HepG2 (cell line): ENCODE measurements around the gene LMF2. TPM values are rescaled to one million over a fixed set of nuclear protein-coding genes. Genes with fewer than 3 reads are reported as not detected.

Source experiments
- ATAC-seq: fragments of 200-7000 bp; cut with Tn5 transposase; 3 replicates; pipeline ENCODE4 v1.9.1; 2020; ENCODE audit warnings: mild to moderate bottlenecking, moderate library complexity
- BruUV-seq: library from RNA; stranded (reverse); fragments of 400-500 nt; replicated peaks from 2 replicates; lab custom pipeline; 2021; lab: Mats Ljungman, UMichigan
- CTCF ChIA-PET: fragments of 300-600 bp; formaldehyde crosslinking; extraction: SDS; loops from one replicate; lab custom pipeline; 2021; ENCODE audit warnings: low total read pairs, inconsistent platforms, low intra/inter-chr PET ratio; lab: Yijun Ruan, JAX
- POLR2A ChIA-PET: fragments of 350-600 bp; sonication (Branson Sonifier 250); formaldehyde crosslinking; loops from one replicate; lab custom pipeline; 2020; ENCODE audit warnings: antibody characterized with exemption, inconsistent platforms; lab: Yijun Ruan, JAX
- DNase-seq: peaks from one replicate; pipeline ENCODE4 v3.0.0-alpha.2; 2015; ENCODE audit warnings: low spot score
- FAIRE-seq: peaks from 3 replicates; lab custom pipeline; 2011; peaks lifted over from hg19 to GRCh38; lab: Jason Lieb, UNC
- H2AFZ ChIP-seq: one replicate; pipeline ENCODE4 v1.6.1; 2011; ENCODE audit warnings: low read length, inconsistent platforms
- H3K27ac ChIP-seq: fragments of 300-600 bp; 3 replicates; pipeline ENCODE4 v1.8.0; 2011; ENCODE audit warnings: mixed run types, mild to moderate bottlenecking, mixed read lengths, low read length, inconsistent platforms; ENCODE audit not compliant: insufficient read depth; ENCODE audit errors: extremely low read length
- H3K27me3 ChIP-seq, 2 experiments: fragments of 200-600 bp in 1 of 2; 2 replicates in 1 of 2; 3 replicates in 1 of 2; pipeline versions ENCODE4 v1.6.0 to v1.8.0; 2011; ENCODE audit warnings: low read length in 2 of 2, mild to moderate bottlenecking in 2 of 2, moderate library complexity in 2 of 2, inconsistent platforms in 1 of 2; ENCODE audit not compliant: insufficient read depth in 2 of 2, control insufficient read depth in 1 of 2
- H3K36me3 ChIP-seq, 2 experiments: fragments of 200-600 bp in 1 of 2; replicated peaks in 1 of 2; 2 replicates in 1 of 2; 3 replicates in 1 of 2; pipeline versions ENCODE4 v1.5.1 to v1.8.0; 2011; ENCODE audit warnings: low read length in 2 of 2, inconsistent platforms in 1 of 2; ENCODE audit not compliant: insufficient read depth in 2 of 2, control insufficient read depth in 1 of 2
- H3K4me1 ChIP-seq: 2 replicates; pipeline ENCODE4 v1.5.1; 2012; ENCODE audit warnings: low read length, inconsistent platforms; ENCODE audit not compliant: insufficient read depth
- H3K4me2 ChIP-seq: 2 replicates; pipeline ENCODE4 v1.6.0; 2011; ENCODE audit warnings: low read depth, low read length, inconsistent platforms
- H3K4me3 ChIP-seq, 3 experiments: fragments of 200-600 bp in 1 of 3; sonication (generic), shearing (Covaris generic) in 1 of 3; replicated peaks in 1 of 3; 2 replicates each; pipeline ENCODE4 v1.5.1; 2011 to 2016; ENCODE audit warnings: low read length in 3 of 3, inconsistent platforms in 2 of 3, low read depth in 2 of 3, mild to moderate bottlenecking in 2 of 3, control low read depth in 1 of 3, mixed read lengths in 1 of 3; ENCODE audit not compliant: insufficient read depth in 1 of 3
- H3K79me2 ChIP-seq: one replicate; pipeline ENCODE4 v1.6.1; 2011; ENCODE audit warnings: low read length, inconsistent platforms; ENCODE audit not compliant: insufficient read depth
- H3K9ac ChIP-seq: 2 replicates; pipeline ENCODE4 v1.6.0; 2011; ENCODE audit warnings: mild to moderate bottlenecking, low read depth, low read length, inconsistent platforms; ENCODE audit not compliant: insufficient read depth
- H3K9me3 ChIP-seq: 2 replicates; pipeline ENCODE4 v1.5.1; 2012; ENCODE audit warnings: mild to moderate bottlenecking, low read length
- H4K20me1 ChIP-seq: 2 replicates; pipeline ENCODE4 v1.6.0; 2011; ENCODE audit warnings: inconsistent platforms, mild to moderate bottlenecking, low read length, moderate library complexity; ENCODE audit not compliant: insufficient read depth
- ATAD3A ChIP-seq: sonication (generic); formaldehyde crosslinking; IDR thresholded peaks from 2 replicates; pipeline ENCODE4 v1.4.0; 2020; ENCODE audit warnings: missing genetic modification reagents
- FOXC1 ChIP-seq: sonication (generic); formaldehyde crosslinking; IDR thresholded peaks from 2 replicates; pipeline ENCODE4 v1.8.0; 2022; ENCODE audit warnings: mild to moderate bottlenecking, missing genetic modification reagents, borderline replicate concordance
- MYC ChIP-seq: sonication (generic); formaldehyde crosslinking; IDR thresholded peaks from 2 replicates; pipeline ENCODE4 v1.9.0; 2021; ENCODE audit warnings: missing genetic modification reagents, borderline replicate concordance
- TRIM24 ChIP-seq: sonication (generic); formaldehyde crosslinking; IDR thresholded peaks from 2 replicates; pipeline ENCODE4 v1.8.0; 2022; ENCODE audit warnings: mild to moderate bottlenecking, missing genetic modification reagents
- ZFP90 ChIP-seq: sonication (generic); formaldehyde crosslinking; IDR thresholded peaks from 2 replicates; pipeline ENCODE4 v1.8.0; 2022; ENCODE audit warnings: missing genetic modification reagents, mild to moderate bottlenecking, inconsistent platforms, borderline replicate concordance
- ZNF773 ChIP-seq: sonication (generic); formaldehyde crosslinking; IDR thresholded peaks from 2 replicates; pipeline ENCODE4 v1.4.0; 2020; ENCODE audit warnings: missing genetic modification reagents, borderline replicate concordance
- ZNF792 ChIP-seq: IDR thresholded peaks from 2 replicates; pipeline ENCODE4 v1.6.1; 2016
- WGBS: methylation state at CpG from one replicate; pipeline ENCODE4 v1.1.6; 2017; ENCODE audit warnings: low lambda C conversion rate; 5-methylcytosine and 5-hydroxymethylcytosine counted together
- in situ Hi-C: cut with HindIII; loops from 2 replicates; pipeline ENCODE4 v1.10.0; 2017; ENCODE audit warnings: low pct_unique_long_range_greater_than_20kb; ENCODE audit not compliant: extremely low pct_ligation_motif_present
- intact Hi-C: fragments of 100-400 bp; cut with micrococcal nuclease; formaldehyde crosslinking; loops from one replicate; pipeline ENCODE4 v1.10.0; 2022; ENCODE audit not compliant: unreplicated experiment
- polyA plus RNA-seq, 8 experiments: library from polyadenylated mRNA; depleted of rRNA in 3 of 8; stranded (reverse) in 7 of 8; unstranded in 1 of 8; fragments of >200 nt; fragmentation: Illumina TruSeq in 4 of 8; extraction: Trizol in 4 of 8; gene quantifications; 2 replicates each; pipeline versions ENCODE4 v1.2.1 to v1.2.3, GENCODE V29; 2011 to 2016; ENCODE audit warnings: low read depth in 4 of 8, missing spikeins in 1 of 8, mixed read lengths in 1 of 8; ENCODE audit not compliant: insufficient read depth in 1 of 8
- total RNA-seq, 5 experiments: library from RNA; depleted of rRNA; stranded (reverse); fragments of >200 nt; fragmentation: Illumina TruSeq; extraction: Trizol; gene quantifications; 2 replicates each; pipeline ENCODE4 v1.2.3, GENCODE V29; 2016; ENCODE audit warnings: low read depth in 1 of 5
- TF ChIP-seq, protein P1 (sequence below): sonication (generic); formaldehyde crosslinking; IDR thresholded peaks from 2 replicates; pipeline ENCODE4 v1.5.1; 2020; ENCODE audit warnings: mild to moderate bottlenecking, missing genetic modification reagents, moderate library complexity
- TF ChIP-seq, protein P2 (sequence below): sonication (generic); formaldehyde crosslinking; IDR thresholded peaks from 2 replicates; pipeline ENCODE4 v1.8.0; 2022; ENCODE audit warnings: mild to moderate bottlenecking, missing genetic modification reagents, moderate library complexity

Gene LMF2
- total and polyA plus RNA-seq, 2 of the 13 experiments (the other 11 are each of a cell fraction or from before 2014, with no cell fraction given) = 23.3 to 30.6 TPM

DNA sequence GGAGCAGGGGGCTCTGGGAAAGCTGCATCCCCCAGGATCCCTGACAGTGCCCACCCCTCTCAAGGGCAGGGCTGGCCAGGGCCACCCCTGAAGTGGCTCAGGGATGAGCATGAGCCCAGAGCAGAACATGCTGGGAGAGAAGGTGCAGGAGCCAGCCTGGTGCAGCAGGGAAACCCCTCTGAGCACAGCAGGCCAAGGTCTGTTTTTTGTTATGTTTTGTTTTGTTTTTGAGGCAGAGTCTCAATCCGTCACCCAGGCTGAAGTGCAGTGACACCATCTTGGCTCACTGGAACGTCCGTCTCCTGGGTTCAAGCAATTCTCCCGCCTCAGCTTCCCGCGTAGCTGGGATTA lies 31.9 kb downstream of the LMF2 start:
- no peaks in the 10 kb centered on the region for H3K9me3 ChIP-seq
- TF ChIP-seq FOXC1 (no peak), TRIM24 (CRISPR knock-in tag) (no peak), ZNF773 (no peak), ZNF792 (CRISPR knock-in tag) (no peak), MYC (CRISPR knock-in tag) (0 out of 2 replicates have a peak, but pooled peaks have one; percentile 1), ZFP90 (CRISPR knock-in tag) (0 out of 2 replicates have a peak, but pooled peaks have one; percentile 49), ATAD3A (CRISPR knock-in tag) (no peak)
- TF ChIP-seq, protein P1, sequence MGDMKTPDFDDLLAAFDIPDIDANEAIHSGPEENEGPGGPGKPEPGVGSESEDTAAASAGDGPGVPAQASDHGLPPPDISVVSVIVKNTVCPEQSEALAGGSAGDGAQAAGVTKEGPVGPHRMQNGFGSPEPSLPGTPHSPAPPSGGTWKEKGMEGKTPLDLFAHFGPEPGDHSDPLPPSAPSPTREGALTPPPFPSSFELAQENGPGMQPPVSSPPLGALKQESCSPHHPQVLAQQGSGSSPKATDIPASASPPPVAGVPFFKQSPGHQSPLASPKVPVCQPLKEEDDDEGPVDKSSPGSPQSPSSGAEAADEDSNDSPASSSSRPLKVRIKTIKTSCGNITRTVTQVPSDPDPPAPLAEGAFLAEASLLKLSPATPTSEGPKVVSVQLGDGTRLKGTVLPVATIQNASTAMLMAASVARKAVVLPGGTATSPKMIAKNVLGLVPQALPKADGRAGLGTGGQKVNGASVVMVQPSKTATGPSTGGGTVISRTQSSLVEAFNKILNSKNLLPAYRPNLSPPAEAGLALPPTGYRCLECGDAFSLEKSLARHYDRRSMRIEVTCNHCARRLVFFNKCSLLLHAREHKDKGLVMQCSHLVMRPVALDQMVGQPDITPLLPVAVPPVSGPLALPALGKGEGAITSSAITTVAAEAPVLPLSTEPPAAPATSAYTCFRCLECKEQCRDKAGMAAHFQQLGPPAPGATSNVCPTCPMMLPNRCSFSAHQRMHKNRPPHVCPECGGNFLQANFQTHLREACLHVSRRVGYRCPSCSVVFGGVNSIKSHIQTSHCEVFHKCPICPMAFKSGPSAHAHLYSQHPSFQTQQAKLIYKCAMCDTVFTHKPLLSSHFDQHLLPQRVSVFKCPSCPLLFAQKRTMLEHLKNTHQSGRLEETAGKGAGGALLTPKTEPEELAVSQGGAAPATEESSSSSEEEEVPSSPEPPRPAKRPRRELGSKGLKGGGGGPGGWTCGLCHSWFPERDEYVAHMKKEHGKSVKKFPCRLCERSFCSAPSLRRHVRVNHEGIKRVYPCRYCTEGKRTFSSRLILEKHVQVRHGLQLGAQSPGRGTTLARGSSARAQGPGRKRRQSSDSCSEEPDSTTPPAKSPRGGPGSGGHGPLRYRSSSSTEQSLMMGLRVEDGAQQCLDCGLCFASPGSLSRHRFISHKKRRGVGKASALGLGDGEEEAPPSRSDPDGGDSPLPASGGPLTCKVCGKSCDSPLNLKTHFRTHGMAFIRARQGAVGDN = peak; percentile 3; the same call in 1 of the 2 replicates
- TF ChIP-seq, protein P2, sequence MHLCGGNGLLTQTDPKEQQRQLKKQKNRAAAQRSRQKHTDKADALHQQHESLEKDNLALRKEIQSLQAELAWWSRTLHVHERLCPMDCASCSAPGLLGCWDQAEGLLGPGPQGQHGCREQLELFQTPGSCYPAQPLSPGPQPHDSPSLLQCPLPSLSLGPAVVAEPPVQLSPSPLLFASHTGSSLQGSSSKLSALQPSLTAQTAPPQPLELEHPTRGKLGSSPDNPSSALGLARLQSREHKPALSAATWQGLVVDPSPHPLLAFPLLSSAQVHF (CRISPR knock-in tag) = no peak
- TF ChIP-seq, all 625 proteins: peak for 3
- H3K36me3 ChIP-seq = no peaks in the 10 kb centered on the region
- peak overlapping the region; percentile 69; the same call in 1 of the 2 replicates for H3K9ac ChIP-seq
- H4K20me1 ChIP-seq = peaks cover 29% of the 10 kb centered on the region
- no peak for DNase-seq
- peak overlapping the region; percentile 83 for H3K4me2 ChIP-seq
- peaks cover 0 to 4% of the 10 kb centered on the region in 2 experiments; a peak in 1 of 5 replicates for H3K27me3 ChIP-seq
- 93% methylated on average over 6 of the region's 6 CpGs for WGBS
- peak; percentile 5 for ATAC-seq
- CTCF ChIA-PET = no interaction called here
- no peak for FAIRE-seq
- intact Hi-C loops = no loop called here
- H3K4me1 ChIP-seq = peaks cover 60% of the 10 kb centered on the region
- peak overlapping the region; percentile 73 to 87 (median 81); a peak in 5 of 6 replicates for H3K4me3 ChIP-seq
- no peak overlapping the region for H2AFZ ChIP-seq
- POLR2A ChIA-PET = interaction anchor here (0.7 to 1.2 kb wide), 2 partner anchors 10 to 31 kb away, joined by 3 to 4 read pairs; partner anchors contain the start of gene MIOX
- H3K79me2 ChIP-seq = peaks cover 36% of the 10 kb centered on the region
- H3K27ac ChIP-seq = no peak overlapping the region
- BruUV-seq = no TSS peak
- in situ Hi-C loops = no loop called here
